ENCODE data around the gene POLA2.

DNA sequence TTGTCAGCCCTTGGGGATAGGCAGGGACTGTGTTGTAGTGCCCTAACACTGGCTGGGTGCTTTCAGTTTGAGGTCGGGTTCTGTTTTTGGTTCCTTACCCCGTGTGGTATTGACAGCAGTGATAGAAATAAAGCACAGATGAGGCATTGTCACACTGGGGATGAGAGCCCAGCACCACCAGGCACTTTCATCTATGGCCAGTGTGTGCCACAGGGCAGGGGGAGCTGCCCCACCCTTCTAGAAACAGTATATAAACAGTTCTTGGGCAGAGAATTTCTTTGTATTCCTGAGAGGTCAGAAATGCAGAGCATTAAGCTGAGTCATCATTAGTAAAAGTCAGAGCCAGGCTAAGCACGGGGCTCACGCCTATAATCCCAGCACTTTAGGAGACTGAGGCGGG lies 29.9 kb downstream of the POLA2 start:
- TF ChIP-seq, protein P1, sequence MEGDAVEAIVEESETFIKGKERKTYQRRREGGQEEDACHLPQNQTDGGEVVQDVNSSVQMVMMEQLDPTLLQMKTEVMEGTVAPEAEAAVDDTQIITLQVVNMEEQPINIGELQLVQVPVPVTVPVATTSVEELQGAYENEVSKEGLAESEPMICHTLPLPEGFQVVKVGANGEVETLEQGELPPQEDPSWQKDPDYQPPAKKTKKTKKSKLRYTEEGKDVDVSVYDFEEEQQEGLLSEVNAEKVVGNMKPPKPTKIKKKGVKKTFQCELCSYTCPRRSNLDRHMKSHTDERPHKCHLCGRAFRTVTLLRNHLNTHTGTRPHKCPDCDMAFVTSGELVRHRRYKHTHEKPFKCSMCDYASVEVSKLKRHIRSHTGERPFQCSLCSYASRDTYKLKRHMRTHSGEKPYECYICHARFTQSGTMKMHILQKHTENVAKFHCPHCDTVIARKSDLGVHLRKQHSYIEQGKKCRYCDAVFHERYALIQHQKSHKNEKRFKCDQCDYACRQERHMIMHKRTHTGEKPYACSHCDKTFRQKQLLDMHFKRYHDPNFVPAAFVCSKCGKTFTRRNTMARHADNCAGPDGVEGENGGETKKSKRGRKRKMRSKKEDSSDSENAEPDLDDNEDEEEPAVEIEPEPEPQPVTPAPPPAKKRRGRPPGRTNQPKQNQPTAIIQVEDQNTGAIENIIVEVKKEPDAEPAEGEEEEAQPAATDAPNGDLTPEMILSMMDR (IDR thresholded peaks at IDR 0.05) = no peak
- TF ChIP-seq POLR2AphosphoS5 (IDR thresholded peaks at IDR 0.05) = peak in 1 of 4 donors; percentile 9

Measured in sigmoid colon (tissue), 4 donors.